Adipocyte (in vitro differentiated cells): ENCODE measurements around the gene KCNG1.
A peak's percentile ranks its signal among the peaks of the same experiment; 100 is the strongest.
"Not testable (repeated sequence)": the region's sequence is repeated elsewhere in the genome, so short reads cannot be mapped to it uniquely, and the experiment has no call there.

ENCODE experiments used
- DNase-seq: peaks from one replicate; pipeline ENCODE4 v3.0.0-alpha.2; 2015; ENCODE audit warnings: low read depth
- H3K27me3 ChIP-seq: replicated peaks from 2 replicates; pipeline ENCODE4 v1.7.0; 2013; ENCODE audit warnings: mild to moderate bottlenecking, low read length, moderate library complexity; ENCODE audit not compliant: control insufficient read depth, insufficient read depth
- H3K36me3 ChIP-seq: 2 replicates; pipeline ENCODE4 v1.7.0; 2013; ENCODE audit warnings: low read length, mild to moderate bottlenecking, moderate library complexity; ENCODE audit not compliant: control insufficient read depth, insufficient read depth, severe bottlenecking
- H3K4me1 ChIP-seq: 2 replicates; pipeline ENCODE4 v1.7.0; 2013; ENCODE audit warnings: mild to moderate bottlenecking, low read length, moderate library complexity; ENCODE audit not compliant: control insufficient read depth, insufficient read depth
- H3K4me3 ChIP-seq: 2 replicates; pipeline ENCODE4 v1.7.0; 2013; ENCODE audit warnings: mild to moderate bottlenecking, low read length, moderate library complexity
- H3K9ac ChIP-seq: 2 replicates; pipeline ENCODE4 v1.7.0; 2013; ENCODE audit warnings: mild to moderate bottlenecking, low read length, moderate library complexity
- H3K9me3 ChIP-seq: 2 replicates; pipeline ENCODE4 v1.7.0; 2013; ENCODE audit warnings: mild to moderate bottlenecking, low read length, moderate library complexity; ENCODE audit not compliant: control insufficient read depth

The KCNG1 gene

GRCh38 chr20:51050531-51051075, 27.7 kb upstream of the KCNG1 start:
- peak; percentile 53 for DNase-seq
- Histone ChIP-seq H3K9ac (no peak overlapping the region), H3K36me3 (no peaks in the 10 kb centered on the region), H3K4me3 (no peak overlapping the region), H3K27me3 (peaks cover 67% of the 10 kb centered on the region), H3K9me3 (peaks cover 11% of the 10 kb centered on the region), H3K4me1 (peaks cover 6% of the 10 kb centered on the region)

DNA sequence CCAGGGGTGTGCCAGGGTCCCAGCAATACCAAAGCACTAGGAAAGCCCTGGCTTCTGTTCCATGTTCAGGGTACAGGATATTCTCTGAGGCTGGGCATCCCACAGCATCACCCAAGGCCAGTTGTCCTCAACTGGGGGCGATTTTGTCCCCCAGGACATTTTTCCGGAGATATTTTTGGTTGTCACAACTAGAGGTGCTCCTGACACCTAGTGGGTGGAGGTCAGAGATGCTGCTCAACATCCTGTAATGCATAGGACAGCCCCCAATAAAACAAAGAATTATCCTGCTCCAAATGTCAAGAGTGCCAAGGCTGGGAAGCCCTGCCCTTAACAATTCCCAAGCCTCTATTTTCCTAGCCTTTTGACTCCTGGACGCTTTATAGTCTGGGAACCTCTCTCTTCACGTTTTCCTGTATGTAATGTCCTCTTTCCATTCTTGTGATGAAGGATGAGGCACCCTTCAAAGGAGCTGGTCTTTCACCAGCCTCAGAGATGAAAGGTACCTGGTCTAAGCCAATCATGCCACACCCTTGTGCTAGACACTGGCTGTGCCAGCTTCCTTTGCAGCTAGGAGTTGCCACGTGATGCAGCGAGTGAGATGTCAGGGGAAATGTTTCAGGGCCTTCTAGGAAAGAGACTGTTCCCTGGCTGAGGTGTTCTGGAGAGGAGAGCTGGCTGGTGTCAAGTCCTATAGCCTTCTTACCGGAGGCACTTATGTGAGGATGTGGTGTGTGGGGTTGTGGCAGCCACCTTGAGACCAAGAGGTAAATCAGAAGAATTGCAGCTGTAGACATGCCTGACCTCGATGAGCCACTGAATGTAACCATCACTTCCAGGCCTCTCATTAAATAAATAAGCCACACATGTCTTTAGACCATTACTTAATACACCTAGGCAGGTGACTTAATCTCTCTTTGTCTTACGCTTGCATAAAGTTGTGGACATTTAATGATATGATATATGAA, 23.4 kb upstream of the KCNG1 start:
- H3K4me1 ChIP-seq: peaks cover 6% of the 10 kb centered on the region
- peaks cover 7% of the 10 kb centered on the region for H3K9me3 ChIP-seq
- no peak for DNase-seq
- H3K36me3 ChIP-seq: no peaks in the 10 kb centered on the region
- H3K9ac ChIP-seq: no peak overlapping the region
- H3K4me3 ChIP-seq: no peak overlapping the region
- H3K27me3 ChIP-seq: peaks cover 37% of the 10 kb centered on the region

DNA sequence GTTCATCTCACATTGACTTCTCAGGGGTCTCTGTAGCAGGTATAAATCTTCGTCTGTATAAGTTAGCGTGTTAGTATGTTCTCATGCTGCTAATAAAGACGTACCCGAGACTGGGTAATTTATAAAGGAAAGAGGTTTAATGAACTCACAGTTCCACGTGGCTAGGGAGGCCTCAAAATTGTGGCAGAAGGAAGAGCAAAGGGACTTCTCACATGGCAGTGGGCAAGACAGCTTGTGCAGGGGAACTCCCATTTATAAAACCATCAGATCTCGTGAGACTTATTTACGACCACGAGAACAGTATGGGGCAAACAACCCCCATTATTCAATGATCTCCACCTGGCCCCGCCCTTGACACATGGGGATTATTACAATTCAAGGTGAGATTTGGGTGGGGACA, 22.6 kb upstream of the KCNG1 start:
- DNase-seq, H3K4me1 ChIP-seq, H3K4me3 ChIP-seq, H3K36me3 ChIP-seq, H3K9me3 ChIP-seq, H3K9ac ChIP-seq: not testable (repeated sequence)
- H3K27me3 ChIP-seq: peaks cover 38% of the 10 kb centered on the region

DNA sequence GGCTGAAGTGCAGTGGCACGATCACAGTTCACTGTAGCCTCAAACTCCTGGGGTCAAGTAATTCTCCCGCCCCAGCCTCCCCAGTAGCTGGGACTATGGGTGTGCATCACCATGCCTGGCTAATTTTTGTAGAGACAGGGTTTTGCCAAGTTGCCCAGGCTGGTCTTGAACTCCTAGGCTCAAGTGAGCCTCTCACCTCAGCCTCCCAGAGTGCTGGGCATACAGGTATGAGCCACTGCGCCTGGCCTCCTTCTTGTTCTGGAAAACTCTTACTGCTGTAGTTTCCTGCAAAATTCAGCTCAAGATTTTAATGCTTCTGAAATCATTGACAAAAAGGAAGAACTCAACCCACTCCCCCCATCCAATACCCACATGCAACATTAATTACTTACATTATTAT, 21.9 kb upstream of the KCNG1 start:
- H3K27me3 ChIP-seq: peaks cover 38% of the 10 kb centered on the region
- DNase-seq: no peak
- H3K9ac ChIP-seq: no peak overlapping the region
- no peak overlapping the region for H3K4me3 ChIP-seq
- no peaks in the 10 kb centered on the region for H3K4me1 ChIP-seq
- peaks cover 7% of the 10 kb centered on the region for H3K9me3 ChIP-seq
- no peaks in the 10 kb centered on the region for H3K36me3 ChIP-seq

DNA sequence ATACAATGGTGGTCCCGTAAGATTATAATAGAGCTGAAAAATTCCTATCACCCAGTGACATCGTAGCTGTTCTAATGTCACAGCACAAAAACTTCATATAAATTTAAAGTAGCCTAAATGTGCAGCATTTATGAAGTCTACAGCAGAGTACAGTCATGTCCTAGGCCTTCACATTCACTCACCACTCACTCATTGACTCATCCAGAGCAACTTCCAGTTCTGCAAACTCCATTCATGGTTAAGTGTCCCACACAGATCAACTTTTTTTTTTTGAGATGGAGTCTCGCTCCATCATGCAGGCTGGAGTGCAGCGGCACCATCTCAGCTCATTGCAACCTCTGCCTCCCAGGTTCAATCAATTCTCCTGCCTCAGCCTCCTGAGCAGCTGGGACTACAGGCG, 20.9 kb upstream of the KCNG1 start:
- Histone ChIP-seq H3K9me3 (peaks cover 7% of the 10 kb centered on the region), H3K4me1 (no peaks in the 10 kb centered on the region), H3K9ac (no peak overlapping the region), H3K4me3 (no peak overlapping the region), H3K27me3 (peaks cover 29% of the 10 kb centered on the region), H3K36me3 (no peaks in the 10 kb centered on the region)
- DNase-seq: peak; percentile 17

DNA sequence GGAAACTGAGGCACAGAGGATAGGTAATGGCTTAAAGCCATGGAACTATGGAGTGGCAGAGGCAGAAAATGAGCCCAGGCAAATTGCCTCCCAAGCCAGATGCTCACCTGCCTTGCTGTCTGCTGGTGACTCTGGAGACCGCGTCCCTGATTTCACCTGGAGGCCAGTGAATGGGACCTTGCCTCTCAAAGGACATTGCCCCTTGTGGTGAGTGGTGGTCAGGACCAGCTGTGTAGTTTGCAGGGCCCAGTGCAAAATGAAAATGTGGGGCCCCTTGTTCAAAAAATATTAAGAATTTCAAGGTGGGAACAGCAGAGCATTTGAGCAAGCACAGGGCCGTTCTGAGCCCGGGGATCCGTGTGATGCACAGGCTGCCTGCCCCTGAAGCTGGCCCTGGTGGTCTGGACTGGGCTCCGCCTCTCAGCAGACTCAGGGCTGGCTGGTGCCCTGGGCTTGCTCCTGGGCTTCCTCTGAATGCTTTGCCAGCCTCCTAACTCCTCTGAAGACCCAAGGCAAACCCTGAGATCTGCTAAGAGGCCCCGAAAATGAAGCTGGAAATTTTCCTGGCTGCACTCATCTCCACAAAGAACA, 19.8 kb upstream of the KCNG1 start:
- peaks cover 26% of the 10 kb centered on the region for H3K27me3 ChIP-seq
- peaks cover 7% of the 10 kb centered on the region for H3K9me3 ChIP-seq
- H3K4me1 ChIP-seq: no peaks in the 10 kb centered on the region
- no peaks in the 10 kb centered on the region for H3K36me3 ChIP-seq
- no peak overlapping the region for H3K4me3 ChIP-seq
- DNase-seq: no peak
- H3K9ac ChIP-seq: no peak overlapping the region

GRCh38 chr20:51042064-51042463, 19.2 kb upstream of the KCNG1 start:
- Histone ChIP-seq H3K4me1 (no peaks in the 10 kb centered on the region), H3K36me3 (no peaks in the 10 kb centered on the region), H3K9ac (no peak overlapping the region), H3K4me3 (no peak overlapping the region), H3K9me3 (peaks cover 7% of the 10 kb centered on the region), H3K27me3 (peaks cover 29% of the 10 kb centered on the region)
- DNase-seq: no peak

DNA sequence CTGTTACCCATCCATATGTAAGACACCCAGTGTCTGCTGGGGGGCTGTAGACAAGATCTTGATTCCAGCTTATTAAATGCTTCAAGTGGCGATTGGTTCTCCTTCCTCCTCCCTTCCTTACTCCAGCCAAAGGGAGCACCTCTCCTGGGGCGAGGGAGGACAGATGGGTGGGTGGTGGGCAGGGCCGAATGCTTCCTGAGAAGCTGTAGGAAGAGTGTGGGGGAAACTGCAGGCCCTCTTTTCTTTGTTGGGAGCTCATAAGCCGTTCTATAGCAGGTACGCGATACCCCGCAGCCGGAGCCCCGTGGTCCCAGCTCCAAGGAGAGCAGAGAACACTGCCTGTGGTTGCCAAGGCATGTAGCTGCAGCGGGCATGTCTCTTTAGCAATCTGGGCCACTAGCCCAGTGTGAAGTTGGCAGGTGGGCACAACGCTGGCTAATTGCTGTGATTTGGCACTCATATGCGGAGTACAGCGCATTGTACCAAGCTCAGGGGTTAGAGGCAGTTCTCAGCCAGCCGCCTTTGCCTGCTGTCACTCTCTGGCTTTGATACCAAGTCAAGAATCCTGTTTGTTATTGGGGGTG, 14.7 kb upstream of the KCNG1 start:
- H3K4me1 ChIP-seq: peaks cover 18% of the 10 kb centered on the region
- H3K36me3 ChIP-seq: no peaks in the 10 kb centered on the region

GRCh38 chr20:51036827-51037531, 14.1 kb upstream of the KCNG1 start:
- DNase-seq: no peak
- H3K9ac ChIP-seq: no peak overlapping the region
- no peaks in the 10 kb centered on the region for H3K36me3 ChIP-seq
- peaks cover 18% of the 10 kb centered on the region for H3K4me1 ChIP-seq
- H3K9me3 ChIP-seq: no peaks in the 10 kb centered on the region
- peaks cover 35% of the 10 kb centered on the region for H3K27me3 ChIP-seq
- H3K4me3 ChIP-seq: no peak overlapping the region

More for the DNA sequence above, 14.7 kb upstream of the KCNG1 start:
- DNase-seq: no peak
- Histone ChIP-seq H3K9me3 (no peaks in the 10 kb centered on the region), H3K9ac (no peak overlapping the region), H3K4me3 (no peak overlapping the region), H3K27me3 (peaks cover 32% of the 10 kb centered on the region)

GRCh38 chr20:51036226-51036625, 13.3 kb upstream of the KCNG1 start:
- no peak overlapping the region for H3K4me3 ChIP-seq
- no peaks in the 10 kb centered on the region for H3K9me3 ChIP-seq
- H3K9ac ChIP-seq: no peak overlapping the region
- peak; percentile 55 for DNase-seq
- H3K36me3 ChIP-seq: no peaks in the 10 kb centered on the region
- H3K27me3 ChIP-seq: peaks cover 35% of the 10 kb centered on the region
- peaks cover 20% of the 10 kb centered on the region for H3K4me1 ChIP-seq
